Testis (tissue), 5 donors: ENCODE data around the gene C2CD4D. TPM values are rescaled to one million over a fixed set of nuclear protein-coding genes. Genes with fewer than 3 reads are reported as not detected.
A peak's percentile ranks its signal among the peaks of the same experiment; 100 is the strongest.
"Not testable (repeated sequence)": the region's sequence is repeated elsewhere in the genome, so short reads cannot be mapped to it uniquely, and the experiment has no call there.

ENCODE experiments used
- DNase-seq: peaks from one replicate; pipeline ENCODE4 v3.0.0-alpha.2; 2019
- H3K27ac ChIP-seq, 2 donors: fragments of 200-600 bp; sonication (generic); one replicate each; pipeline ENCODE4 v1.5.1; 2019
- H3K27me3 ChIP-seq: fragments of 200-600 bp; sonication (generic); one replicate; pipeline ENCODE4 v1.5.1; 2019
- H3K36me3 ChIP-seq: fragments of 200-600 bp; sonication (generic); one replicate; pipeline ENCODE4 v1.5.1; 2017; ENCODE audit warnings: low read depth; ENCODE audit errors: missing control alignments
- H3K4me1 ChIP-seq: fragments of 200-600 bp; sonication (generic); one replicate; pipeline ENCODE4 v1.5.1; 2019
- H3K4me3 ChIP-seq, 2 donors: fragments of 200-600 bp; sonication (generic); one replicate each; pipeline ENCODE4 v1.5.1; 2017 to 2019
- H3K9me3 ChIP-seq: fragments of 200-600 bp; sonication (generic); one replicate; pipeline ENCODE4 v1.5.1; 2017
- POLR2A ChIP-seq: fragments of 450-650 bp; IDR thresholded peaks from one replicate; pipeline ENCODE4 v1.6.1; 2017; ENCODE audit warnings: antibody characterized with exemption, mild to moderate bottlenecking, moderate library complexity
- WGBS, 2 donors: methylation state at CpG; one replicate each; pipeline ENCODE4 v1.1.5; 2018; 5-methylcytosine and 5-hydroxymethylcytosine counted together
- intact Hi-C: fragments of 100-400 bp; cut with DNase I; formaldehyde crosslinking; loops from one replicate; pipeline ENCODE4 v1.15.1; 2023; ENCODE audit warnings: low total_unique reads
- long read RNA-seq, 2 donors: transcript quantifications; one replicate each; lab custom pipeline, GENCODE V29; 2026
- polyA plus RNA-seq: library from polyadenylated mRNA; stranded (reverse); fragments of 350-450 nt; fragmentation: Illumina TruSeq; extraction: RNeasy Lipid Tissue Mini Kit (QIAGEN cat#74804); gene quantifications from one replicate; pipeline ENCODE4 v1.2.3, GENCODE V29; 2014; ENCODE audit warnings: low read depth, low replicate concordance; ENCODE audit not compliant: insufficient read depth
- total RNA-seq, 2 donors: library from RNA; depleted of rRNA; stranded (reverse); fragments of >200 nt; gene quantifications; one replicate each; pipeline ENCODE4 v1.2.3, GENCODE V29; 2016
- TF ChIP-seq, protein P1 (sequence below), 3 experiments: fragments of 450-650 bp in 2 of 3; fragments of 200-600 bp in 1 of 3; sonication (generic) in 1 of 3; IDR thresholded peaks; one replicate each; pipeline ENCODE4 v1.5.1; 2016 to 2019; ENCODE audit warnings: antibody characterized with exemption in 3 of 3, mild to moderate bottlenecking in 2 of 3, moderate library complexity in 1 of 3

C2CD4D gene
- total RNA-seq (1 to 10 TPM; 1.4 to 2.0 TPM), polyA plus RNA-seq (0.29 TPM)
- long read RNA-seq, donor 1: 0 reads
- long read RNA-seq, donor 2: 0 reads

DNA sequence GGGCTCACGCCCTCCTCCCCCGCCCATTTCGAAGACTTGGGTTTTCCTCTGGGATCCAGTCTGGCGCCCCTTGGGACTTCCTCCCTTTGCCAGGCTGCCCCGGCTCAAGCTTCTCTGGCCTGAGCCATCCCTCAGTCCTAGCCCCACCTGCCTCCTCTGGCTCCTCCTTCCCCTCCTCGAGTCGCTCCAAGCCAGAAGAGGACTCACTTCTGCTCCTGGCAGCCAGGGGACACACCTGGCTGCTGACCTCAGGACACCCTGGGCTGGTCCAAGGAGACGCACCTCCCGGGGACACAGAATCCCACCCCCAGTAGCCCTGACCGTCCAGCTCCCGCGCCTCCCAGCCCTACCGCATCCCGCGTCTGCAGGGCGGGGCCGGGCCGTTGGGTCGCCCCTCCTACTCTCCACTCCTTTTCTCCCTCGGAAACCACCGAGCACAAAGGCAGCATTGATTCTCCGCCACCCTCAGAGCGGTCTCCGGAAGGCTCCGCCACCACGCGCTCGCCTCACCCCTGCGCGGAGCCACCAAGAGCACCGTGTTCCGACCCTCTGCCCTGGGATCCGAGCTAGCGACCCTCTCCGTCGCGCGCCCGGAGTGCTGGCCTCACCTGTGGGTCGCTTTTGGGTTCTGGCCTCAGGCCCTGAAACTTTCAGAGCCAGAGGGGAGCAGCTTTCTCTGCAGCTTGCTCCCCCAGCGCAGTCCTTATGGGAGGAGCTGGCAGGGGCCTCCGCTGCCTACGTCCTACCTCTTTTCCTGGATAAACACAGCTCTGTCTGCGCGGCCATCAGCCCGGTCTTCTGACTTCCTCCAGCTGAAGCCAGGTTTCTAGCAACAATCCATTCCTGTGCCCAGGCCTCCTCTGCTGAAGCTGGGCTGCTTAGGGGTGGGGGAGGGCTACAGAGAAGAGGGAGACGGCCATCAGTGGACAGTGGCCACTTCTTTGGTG, at the start of gene C2CD4D:
TSS of gene C2CD4D (minus strand) at position 364 of the 947 bp plus-strand sequence. CDS start 831 bp downstream, outside the sequence.
- H3K4me3 ChIP-seq: peak within 1 kb of the TSS; percentile 56 to 58
- intact Hi-C loops: no loop called here
- H3K36me3 ChIP-seq: no peaks in the 10 kb centered on the region
- 15 to 48% methylated on average over 22 to 47 of the region's 47 CpGs for WGBS, 2 donors
- peak within 1 kb of the TSS; percentile 14 to 41 for H3K27ac ChIP-seq
- peaks cover 9% of the 10 kb centered on the region for H3K4me1 ChIP-seq
- peak; percentile 85 for DNase-seq
- no peaks in the 10 kb centered on the region for H3K9me3 ChIP-seq
- TF ChIP-seq, protein P1, sequence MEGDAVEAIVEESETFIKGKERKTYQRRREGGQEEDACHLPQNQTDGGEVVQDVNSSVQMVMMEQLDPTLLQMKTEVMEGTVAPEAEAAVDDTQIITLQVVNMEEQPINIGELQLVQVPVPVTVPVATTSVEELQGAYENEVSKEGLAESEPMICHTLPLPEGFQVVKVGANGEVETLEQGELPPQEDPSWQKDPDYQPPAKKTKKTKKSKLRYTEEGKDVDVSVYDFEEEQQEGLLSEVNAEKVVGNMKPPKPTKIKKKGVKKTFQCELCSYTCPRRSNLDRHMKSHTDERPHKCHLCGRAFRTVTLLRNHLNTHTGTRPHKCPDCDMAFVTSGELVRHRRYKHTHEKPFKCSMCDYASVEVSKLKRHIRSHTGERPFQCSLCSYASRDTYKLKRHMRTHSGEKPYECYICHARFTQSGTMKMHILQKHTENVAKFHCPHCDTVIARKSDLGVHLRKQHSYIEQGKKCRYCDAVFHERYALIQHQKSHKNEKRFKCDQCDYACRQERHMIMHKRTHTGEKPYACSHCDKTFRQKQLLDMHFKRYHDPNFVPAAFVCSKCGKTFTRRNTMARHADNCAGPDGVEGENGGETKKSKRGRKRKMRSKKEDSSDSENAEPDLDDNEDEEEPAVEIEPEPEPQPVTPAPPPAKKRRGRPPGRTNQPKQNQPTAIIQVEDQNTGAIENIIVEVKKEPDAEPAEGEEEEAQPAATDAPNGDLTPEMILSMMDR (IDR thresholded peaks at IDR 0.05): no peak
- peak; percentile 5 for TF ChIP-seq POLR2A
- H3K27me3 ChIP-seq: no peaks in the 10 kb centered on the region

DNA sequence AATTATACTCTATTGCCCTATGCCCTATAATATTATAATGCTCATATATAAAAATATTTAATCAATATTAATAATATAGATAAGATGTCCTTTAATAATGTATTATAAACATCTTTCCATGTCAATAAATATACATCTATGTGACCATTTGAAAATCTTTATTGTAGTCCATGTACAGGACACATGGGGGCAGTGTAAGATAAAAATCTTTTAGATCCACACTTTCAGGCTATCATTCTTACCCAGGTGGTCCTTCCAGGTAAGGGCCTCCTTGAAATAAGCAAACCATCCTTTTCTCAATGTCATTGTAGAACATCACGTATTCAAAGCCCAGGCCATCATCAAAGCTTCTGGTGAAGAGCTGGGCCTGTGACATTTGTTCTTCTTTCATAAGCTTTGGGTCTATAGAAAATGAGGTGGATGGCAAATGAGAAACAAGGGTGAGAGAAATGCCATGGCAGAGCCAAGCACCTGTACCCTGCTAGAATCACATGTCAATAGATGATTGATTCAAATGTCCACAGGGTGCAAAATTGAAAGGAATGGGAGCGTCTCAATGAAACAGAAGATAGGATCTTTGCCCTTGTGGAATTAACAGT, 49.5 kb upstream of the C2CD4D start:
- 90 to 97% methylated on average over 2 of the region's 2 CpGs for WGBS, 2 donors
- intact Hi-C loops: no loop called here
- no peaks in the 10 kb centered on the region for H3K27me3 ChIP-seq
- H3K4me3 ChIP-seq: no peak overlapping the region
- no peak for TF ChIP-seq POLR2A
- TF ChIP-seq, protein P1 (IDR thresholded peaks at IDR 0.05): peak in 1 of 3 experiments; percentile 8
- DNase-seq: no peak
- H3K36me3 ChIP-seq: no peaks in the 10 kb centered on the region
- H3K9me3 ChIP-seq: no peaks in the 10 kb centered on the region
- no peaks in the 10 kb centered on the region for H3K4me1 ChIP-seq
- no peak overlapping the region for H3K27ac ChIP-seq

DNA sequence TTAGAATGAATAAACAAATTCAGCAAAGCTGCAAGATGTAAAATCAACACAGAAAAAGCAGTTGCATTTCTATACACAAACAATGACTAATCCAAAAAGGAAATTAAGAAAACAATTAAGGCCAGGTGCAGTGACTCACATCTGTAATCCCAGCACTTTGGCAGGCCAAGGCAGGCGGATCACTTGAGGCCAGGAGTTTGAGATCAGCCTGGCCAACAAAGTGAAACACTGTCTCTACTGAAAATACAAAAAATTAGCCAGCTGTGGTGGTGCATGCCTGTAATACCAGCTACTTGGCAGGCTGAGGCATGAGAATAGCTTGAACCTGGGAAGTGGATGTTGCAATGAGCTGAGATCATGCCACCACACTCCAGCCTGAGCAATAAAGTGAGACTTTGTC, 47.4 kb upstream of the C2CD4D start:
- DNase-seq: no peak
- Histone ChIP-seq H3K36me3 (no peaks in the 10 kb centered on the region), H3K4me1 (no peaks in the 10 kb centered on the region), H3K9me3 (no peaks in the 10 kb centered on the region), H3K27me3 (no peaks in the 10 kb centered on the region), H3K4me3 (no peak overlapping the region), H3K27ac (no peak overlapping the region)
- WGBS, 2 donors: 91 to 100% methylated on average over 1 of the region's 1 CpG
- intact Hi-C loops: no loop called here
- TF ChIP-seq, protein P1 (IDR thresholded peaks at IDR 0.05): no peak

DNA sequence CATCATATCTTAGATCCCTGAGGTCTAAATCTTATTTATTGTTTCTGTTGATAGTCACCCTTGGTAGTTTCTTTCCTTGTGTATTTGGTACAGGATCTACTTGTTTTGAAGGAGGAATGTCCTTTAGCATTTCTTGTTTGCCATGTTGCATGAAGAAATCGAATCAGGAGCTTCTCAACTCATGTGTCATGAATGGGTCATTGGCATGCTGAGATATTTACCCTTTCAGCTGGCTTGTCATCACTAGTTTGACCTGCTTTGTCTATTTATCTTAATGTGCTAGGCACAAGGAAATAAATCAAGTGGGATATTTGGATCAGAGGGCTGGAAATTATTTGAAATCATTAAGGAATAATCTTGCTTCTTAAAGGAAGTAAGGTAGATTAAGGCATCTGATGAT, 45.9 kb upstream of the C2CD4D start:
- TF ChIP-seq POLR2A: no peak
- TF ChIP-seq, protein P1 (IDR thresholded peaks at IDR 0.05): no peak
- H3K9me3 ChIP-seq: no peaks in the 10 kb centered on the region
- no peaks in the 10 kb centered on the region for H3K4me1 ChIP-seq
- H3K36me3 ChIP-seq: no peaks in the 10 kb centered on the region
- no peak for DNase-seq
- intact Hi-C loops: no loop called here
- H3K27ac ChIP-seq: no peak overlapping the region
- no peaks in the 10 kb centered on the region for H3K27me3 ChIP-seq
- no peak overlapping the region for H3K4me3 ChIP-seq
- 100% methylated on average over 1 of the region's 1 CpG for WGBS, 2 donors

DNA sequence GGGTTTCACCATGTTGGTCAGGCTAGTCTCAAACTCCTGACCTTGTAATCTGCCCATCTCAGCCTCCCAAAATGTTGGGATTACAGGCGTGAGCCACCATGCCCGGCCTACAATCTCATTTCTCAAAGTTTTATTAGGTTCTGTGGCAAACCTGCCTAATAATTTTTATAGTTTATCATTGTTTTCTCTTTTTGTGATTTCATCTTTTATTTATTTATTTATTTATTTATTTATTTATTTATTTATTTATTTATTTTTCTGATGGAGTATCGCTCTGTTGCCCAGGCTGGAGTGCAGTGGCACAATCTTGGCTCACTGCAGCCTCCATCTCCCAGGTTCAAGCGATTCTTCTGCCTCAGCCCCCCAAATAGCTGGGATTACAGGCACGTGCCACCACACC, 45.3 kb upstream of the C2CD4D start:
- 94% methylated on average over 5 of the region's 5 CpGs for WGBS, 2 donors
- H3K9me3 ChIP-seq, H3K27me3 ChIP-seq, H3K27ac ChIP-seq, intact Hi-C loops, H3K4me1 ChIP-seq, H3K4me3 ChIP-seq, DNase-seq, H3K36me3 ChIP-seq: not testable (repeated sequence)

DNA sequence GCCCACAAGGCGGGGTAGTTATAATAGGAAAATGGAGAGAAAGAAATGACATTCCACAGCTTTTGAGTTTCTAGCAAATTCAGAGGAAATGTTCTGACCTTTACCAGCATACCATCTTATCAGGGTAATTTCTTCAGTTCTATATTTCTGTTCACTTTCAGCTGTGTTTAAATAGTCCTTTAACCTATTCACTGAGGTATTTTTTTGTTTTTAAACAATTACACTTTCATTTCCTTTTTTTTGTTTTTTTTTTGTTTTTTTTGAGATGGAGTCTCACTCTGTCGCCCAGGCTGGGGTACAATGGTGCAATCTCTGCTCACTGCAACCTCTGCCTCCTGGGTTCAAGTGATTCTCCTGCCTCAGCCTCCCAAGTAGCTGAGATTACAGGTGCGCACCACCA, 44.8 kb upstream of the C2CD4D start:
- H3K27ac ChIP-seq, intact Hi-C loops, H3K9me3 ChIP-seq, H3K4me3 ChIP-seq, H3K36me3 ChIP-seq, H3K4me1 ChIP-seq, H3K27me3 ChIP-seq, DNase-seq: not testable (repeated sequence)
- WGBS, 2 donors: 94 to 95% methylated on average over 3 of the region's 3 CpGs

DNA sequence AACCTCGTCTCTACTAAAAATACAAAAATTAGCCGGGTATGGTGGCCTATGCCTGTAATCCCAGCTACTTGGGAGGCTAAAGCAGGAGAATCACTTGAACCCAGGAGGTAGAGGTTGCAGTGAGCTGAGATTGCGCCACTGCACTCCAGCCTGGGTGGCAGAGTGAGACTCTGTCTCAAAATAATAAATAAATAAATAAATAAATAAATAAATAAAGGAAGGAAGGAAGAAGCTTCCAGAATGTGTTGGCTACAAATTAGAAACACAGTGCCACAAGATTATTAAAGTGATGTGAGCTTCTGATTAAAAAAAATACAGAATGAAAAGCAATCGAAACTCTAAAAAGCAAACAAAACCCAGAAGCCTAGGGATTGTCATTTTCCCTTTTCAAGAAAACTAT, 44.3 kb upstream of the C2CD4D start:
- H3K36me3 ChIP-seq, H3K4me1 ChIP-seq, H3K27me3 ChIP-seq, intact Hi-C loops, H3K27ac ChIP-seq, H3K9me3 ChIP-seq, DNase-seq, H3K4me3 ChIP-seq: not testable (repeated sequence)
- WGBS, 2 donors: 90 to 96% methylated on average over 4 of the region's 4 CpGs

DNA sequence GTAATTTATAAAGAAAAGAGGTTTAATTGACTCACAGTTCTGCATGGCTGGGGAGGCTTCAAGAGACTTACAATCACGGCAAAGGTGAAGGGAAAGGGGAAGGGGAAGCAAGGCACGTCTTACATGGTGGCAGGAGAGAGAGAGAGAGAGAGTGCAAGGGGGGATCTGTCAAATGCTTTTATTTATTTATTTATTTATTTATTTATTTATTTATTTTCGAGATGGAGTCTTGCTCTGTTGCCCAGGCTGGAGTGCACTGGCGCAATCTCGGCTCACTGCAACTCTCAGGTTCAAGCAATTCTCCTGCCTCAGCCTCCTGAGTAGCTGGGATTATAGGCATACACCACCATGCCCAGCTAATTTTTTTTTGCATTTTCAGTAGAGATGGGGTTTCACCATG, 43.3 kb upstream of the C2CD4D start:
- H3K27me3 ChIP-seq, H3K27ac ChIP-seq, H3K4me1 ChIP-seq, H3K9me3 ChIP-seq, H3K36me3 ChIP-seq, DNase-seq, intact Hi-C loops, H3K4me3 ChIP-seq: not testable (repeated sequence)
- 85 to 91% methylated on average over 5 of the region's 5 CpGs for WGBS, 2 donors
